ENCODE results near the gene STX18.
"Not testable (repeated sequence)": the region's sequence is repeated elsewhere in the genome, so short reads cannot be mapped to it uniquely, and the experiment has no call there.

Gene STX18

DNA sequence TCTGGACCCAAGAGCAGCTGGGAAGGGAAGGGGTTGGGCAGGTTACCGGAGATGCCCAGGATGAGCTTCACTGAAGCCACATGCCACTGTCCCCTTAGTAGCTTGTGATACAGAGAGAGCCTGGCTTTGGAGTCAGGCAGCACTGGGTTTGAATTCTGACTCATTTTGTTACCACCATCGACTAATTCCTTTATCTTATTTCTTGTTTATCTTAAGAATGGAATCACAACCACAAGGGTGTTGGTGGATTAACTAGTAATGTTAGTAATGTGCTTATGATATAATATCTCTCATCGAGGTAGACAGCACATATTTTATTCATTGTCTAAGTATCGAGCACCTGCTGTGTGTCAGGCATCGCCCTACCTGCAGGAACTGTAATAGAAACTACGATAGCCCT, 17.7 kb upstream of the STX18 start:
- no peak overlapping the region for H3K4me3 ChIP-seq (ENCODE audit: low read length)
- no peak for DNase-seq (ENCODE audit: low read depth, low spot score)

- no peak overlapping the region for H3K4me3 ChIP-seq (ENCODE audit: low read length)
- DNase-seq (ENCODE audit: low read depth, low spot score) = no peak
These were observed 17.0 kb upstream of the STX18 start for GRCh38 chr4:4558881-4559280.

DNA sequence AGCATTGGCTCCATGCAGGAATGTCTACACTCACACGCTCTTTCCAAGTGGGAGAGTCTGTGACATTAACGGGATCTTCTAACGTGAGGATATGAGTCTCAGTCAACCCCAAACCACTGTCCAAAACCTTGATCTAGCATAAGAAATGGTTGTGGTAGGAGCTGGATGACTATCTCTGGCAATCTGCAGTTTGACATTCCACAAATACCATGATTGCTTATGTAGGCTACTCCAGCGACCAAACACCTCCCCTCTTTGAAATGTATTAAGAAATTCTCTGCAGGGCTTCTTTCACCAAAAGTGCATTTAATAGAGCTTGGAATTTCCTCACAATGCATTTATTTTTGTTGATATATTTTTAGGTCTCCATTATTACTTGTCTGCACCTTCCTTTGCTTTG, 14.1 kb upstream of the STX18 start:
- no peak for DNase-seq (ENCODE audit: low read depth, low spot score)
- no peak overlapping the region for H3K4me3 ChIP-seq (ENCODE audit: low read length)

- no peak for DNase-seq (ENCODE audit: low read depth, low spot score)
- H3K4me3 ChIP-seq (ENCODE audit: low read length) = no peak overlapping the region
These were observed 12.4 kb upstream of the STX18 start for GRCh38 chr4:4554234-4554633.

DNA sequence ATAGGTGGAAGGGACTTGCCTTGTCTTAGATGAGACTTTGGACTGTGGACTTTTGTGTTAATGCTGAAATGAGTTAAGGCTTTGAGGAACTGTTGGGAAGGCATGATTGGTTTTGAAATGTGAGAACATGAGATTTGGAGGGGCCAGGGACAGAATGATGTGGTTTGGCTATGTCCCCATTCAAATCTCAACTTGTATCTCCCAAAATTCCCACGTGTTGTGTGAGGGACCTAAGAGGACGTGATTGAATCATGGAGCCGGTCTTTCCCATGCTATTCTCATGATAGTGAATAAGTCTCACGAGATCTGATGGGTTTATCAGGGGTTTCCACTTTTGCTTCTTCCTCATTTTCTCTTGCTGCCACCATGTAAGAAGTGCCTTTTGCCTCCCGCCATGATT, 10.2 kb upstream of the STX18 start:
- DNase-seq (ENCODE audit: low read depth, low spot score); H3K4me3 ChIP-seq (ENCODE audit: low read length): not testable (repeated sequence)

DNA sequence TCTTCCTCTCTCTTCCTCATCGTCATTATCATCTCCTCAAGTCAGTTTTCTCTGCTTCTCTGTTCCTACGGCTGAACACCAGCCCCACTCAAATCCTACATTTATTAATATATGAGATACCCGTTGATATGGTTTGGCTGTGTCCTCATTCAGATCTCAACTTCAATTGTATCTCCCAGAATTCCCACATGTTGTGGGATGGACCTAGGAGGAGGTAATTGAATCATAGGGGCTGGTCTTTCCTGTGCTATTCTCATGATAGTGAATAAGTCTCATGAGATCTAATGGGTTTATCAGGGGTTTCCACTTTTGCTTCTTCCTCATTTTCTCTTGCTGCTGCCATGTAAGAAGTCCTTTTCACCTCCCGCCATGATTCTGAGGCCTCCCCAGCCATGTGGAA, 8.3 kb upstream of the STX18 start:
- H3K4me3 ChIP-seq (ENCODE audit: low read length); DNase-seq (ENCODE audit: low read depth, low spot score): not testable (repeated sequence)

DNA sequence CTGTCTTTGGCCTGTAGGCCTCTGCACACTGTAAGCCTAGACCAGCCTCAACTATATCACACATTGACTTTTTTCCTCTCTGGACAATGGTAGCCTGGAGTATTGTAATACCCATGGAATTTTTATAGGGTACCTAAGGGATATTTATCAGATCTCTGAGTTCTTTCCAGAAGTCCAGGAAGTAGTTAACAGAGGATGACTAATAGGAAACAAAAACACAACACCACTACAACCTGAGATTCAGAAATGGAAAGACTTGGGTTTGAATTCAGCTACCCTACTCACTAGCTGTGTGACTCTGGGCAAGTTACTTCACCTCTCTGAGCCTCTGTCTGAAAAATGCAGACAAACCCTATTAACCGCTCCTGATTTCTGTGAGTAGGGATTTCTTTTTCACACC, 7.7 kb upstream of the STX18 start:
- no peak for DNase-seq (ENCODE audit: low read depth, low spot score)

DNA sequence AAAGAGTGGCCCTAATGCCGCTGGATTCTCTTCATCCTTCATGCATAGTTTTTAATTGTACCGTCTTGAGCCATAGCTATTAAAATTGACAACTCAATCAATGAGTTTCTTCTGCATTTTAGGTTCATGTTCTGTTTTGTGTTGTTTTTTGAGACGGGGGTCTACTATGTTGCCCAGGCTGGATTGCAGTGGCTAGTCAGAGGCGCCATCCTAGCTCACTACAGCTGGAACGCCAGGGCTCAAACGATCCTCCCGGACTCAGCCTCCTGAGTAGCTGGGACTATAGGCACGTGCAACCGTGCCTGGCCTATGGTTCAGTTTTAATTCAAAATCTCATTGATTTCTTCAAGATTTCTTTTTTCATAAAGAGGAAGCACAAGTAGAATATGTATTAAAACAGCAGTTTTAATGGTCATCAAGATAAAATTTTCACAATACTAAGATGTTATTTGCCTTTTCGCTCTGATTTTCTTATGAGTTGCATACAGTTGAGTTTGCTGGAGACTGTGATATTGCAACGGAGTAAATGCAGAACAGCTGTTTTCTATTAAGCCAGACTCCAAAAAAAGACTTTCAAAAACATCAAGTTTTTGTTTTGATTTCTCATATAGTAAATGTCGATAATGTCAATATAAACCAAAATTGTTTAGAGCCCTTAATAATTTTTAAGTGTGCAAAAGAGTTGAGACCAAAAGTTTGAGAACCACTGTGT, 1.1 kb upstream of the STX18 start:
- no peak for DNase-seq (ENCODE audit: low read depth, low spot score)
- peak overlapping the region; percentile 94 for H3K4me3 ChIP-seq (ENCODE audit: low read length)

More for the DNA sequence above, 7.7 kb upstream of the STX18 start:
- H3K4me3 ChIP-seq (ENCODE audit: low read length) = no peak overlapping the region

DNA sequence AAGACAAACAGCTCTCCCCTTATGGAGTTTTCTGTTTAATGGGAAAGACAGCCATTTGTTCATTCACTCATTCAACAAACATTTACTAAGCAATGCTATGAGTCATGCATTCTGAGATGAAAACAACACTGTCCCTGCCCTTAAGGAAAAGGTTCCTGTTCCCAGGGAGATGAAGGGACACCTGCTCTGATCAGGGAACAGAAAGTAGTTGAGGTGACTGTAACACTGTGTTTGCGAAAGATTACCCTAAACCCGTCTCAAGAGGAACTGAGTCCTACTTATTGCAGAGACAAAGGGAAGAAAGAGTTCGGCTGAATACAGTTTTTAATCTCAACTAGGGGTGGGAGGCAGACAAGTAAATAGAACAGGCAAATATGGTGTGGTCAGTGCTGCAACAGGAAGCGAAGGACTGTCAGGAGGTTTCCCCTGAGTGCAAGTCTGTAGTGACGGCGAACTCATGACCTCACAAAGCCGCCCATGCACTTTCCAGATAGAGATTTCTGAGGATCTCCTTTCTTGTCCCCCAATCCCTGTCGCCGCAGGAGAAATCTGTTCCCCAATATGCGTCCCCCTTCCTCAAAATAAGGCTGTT, 712 bp downstream of the STX18 start:
- no peak for DNase-seq (ENCODE audit: low read depth, low spot score)
- H3K4me3 ChIP-seq (ENCODE audit: low read length) = peak overlapping the region; percentile 94

GRCh38 chr4:4539481-4539880, 2.4 kb downstream of the STX18 start:
- H3K4me3 ChIP-seq (ENCODE audit: low read length) = no peak overlapping the region
- DNase-seq (ENCODE audit: low read depth, low spot score) = no peak

DNA sequence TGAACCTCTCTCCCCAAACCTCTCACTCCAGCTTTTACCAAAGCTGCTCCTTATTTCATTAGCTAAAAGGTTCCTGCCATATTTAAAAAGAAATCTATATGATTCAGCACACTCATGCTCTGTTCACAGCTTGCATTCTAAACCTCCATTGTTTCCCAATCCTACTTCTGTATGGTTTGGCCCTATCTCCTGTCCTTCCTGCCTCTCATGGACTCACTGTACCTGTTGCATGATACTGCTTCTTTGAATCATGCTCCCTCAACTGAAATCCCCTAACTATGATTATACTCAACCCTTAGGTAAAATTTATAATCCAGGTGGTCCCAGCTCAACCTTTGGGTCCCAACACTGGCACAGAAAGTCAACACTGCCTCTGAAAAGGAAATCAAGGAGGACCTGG, 6.3 kb downstream of the STX18 start:
- H3K4me3 ChIP-seq (ENCODE audit: low read length) = no peak overlapping the region
- DNase-seq (ENCODE audit: low read depth, low spot score) = no peak

- H3K4me3 ChIP-seq (ENCODE audit: low read length) = no peak overlapping the region
- no peak for DNase-seq (ENCODE audit: low read depth, low spot score)
These were observed 7.2 kb downstream of the STX18 start for GRCh38 chr4:4534515-4535145.

- DNase-seq (ENCODE audit: low read depth, low spot score) = no peak
- H3K4me3 ChIP-seq (ENCODE audit: low read length) = no peak overlapping the region
These were observed 8.2 kb downstream of the STX18 start for GRCh38 chr4:4533461-4534169.

DNA sequence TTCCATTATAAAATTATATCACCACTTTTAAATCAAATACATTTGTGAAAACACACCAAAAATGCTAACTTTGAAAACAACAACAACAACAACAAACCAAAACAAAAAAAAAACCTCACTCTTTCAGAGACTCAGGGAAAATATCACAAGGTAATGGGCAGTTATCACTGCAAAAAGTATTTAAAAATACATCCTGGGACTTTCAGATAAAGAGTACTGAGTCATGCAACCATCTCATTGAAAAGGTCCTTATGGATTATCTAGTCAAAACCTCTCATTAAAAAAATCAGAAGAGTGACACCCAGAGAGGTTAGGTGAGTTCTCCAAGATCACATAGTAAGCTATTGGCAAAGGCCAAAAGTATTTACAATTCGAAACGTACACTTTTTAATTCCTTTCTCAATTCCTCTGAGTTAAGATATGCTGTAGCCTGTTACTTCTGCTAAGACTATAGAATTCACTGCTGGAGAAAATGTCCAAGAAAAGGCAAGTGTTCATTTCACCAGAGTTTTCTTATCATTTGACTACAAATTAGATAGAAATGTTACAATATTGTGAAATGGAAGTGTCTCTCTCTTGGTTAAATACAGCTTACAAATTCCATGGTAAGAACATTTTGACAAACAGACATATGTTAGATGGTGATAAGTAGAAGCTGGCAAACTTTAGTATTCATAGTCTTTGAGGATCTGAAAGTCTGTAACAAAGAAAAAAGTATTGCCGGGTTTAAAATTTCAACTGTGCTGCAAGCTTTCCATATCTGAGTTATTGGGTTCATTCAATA, 9.3 kb downstream of the STX18 start:
- DNase-seq (ENCODE audit: low read depth, low spot score) = no peak
- H3K4me3 ChIP-seq (ENCODE audit: low read length) = no peak overlapping the region

DNA sequence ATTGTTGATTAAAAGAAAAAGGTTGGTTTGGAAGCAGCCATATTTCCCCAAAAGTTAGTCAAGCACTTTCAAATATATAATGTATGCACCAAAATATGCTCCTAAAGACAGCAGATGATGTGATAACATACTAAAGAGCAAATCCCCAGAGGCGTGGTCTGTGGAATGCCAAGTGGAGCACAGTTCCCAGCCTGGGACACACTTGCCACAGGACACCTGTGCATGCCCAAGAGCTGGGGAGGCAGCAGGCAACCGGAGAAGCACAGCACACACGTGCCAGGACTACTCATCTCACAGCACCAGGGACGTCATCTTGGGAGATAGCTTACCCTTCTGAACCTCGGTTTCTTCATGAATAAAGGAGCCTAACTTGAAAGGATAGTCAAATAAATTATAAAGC, 12.5 kb downstream of the STX18 start:
- no peak for DNase-seq (ENCODE audit: low read depth, low spot score)
- no peak overlapping the region for H3K4me3 ChIP-seq (ENCODE audit: low read length)

DNA sequence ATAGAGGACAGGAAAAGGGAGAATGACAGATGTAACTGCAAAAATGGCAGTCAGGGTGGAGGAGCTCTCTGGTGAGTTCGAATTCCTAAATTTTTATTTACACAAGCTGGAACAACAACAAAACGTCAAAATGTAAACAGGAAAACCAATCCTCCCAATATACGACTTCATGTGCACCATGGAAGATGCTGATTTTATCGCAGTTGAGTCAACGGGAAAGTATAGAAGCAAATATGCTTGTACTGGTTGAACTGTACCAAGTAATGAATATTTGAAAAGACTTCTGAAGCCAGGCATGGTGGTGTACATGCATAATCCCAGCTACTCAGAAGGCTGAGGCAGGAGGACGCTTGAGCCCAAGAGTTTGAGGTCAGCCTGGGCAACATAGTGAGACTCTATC, 15.4 kb downstream of the STX18 start:
- no peak for DNase-seq (ENCODE audit: low read depth, low spot score)

GRCh38 chr4:4524364-4524763, 17.5 kb downstream of the STX18 start:
- DNase-seq (ENCODE audit: low read depth, low spot score) = peak; percentile 49
- no peak overlapping the region for H3K4me3 ChIP-seq (ENCODE audit: low read length)

More for the DNA sequence above, 15.4 kb downstream of the STX18 start:
- no peak overlapping the region for H3K4me3 ChIP-seq (ENCODE audit: low read length)

DNA sequence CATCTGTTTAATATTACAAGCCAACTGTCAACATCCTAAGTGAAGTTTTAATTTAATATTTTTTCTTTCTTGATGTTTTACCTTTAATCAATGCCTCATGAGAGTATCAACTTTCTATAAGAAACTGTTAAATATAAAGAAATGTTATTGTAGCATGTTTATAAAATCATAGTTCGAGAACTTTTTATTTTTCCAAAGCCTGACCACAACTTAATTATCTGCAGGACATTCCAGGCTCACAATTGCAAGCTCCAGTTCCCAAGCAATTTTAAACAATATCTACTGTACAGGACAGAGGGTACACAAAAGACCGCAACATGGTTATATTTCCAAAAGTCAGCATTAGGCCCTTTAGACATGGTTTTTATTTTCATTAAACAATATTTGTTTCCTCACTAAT, 20.1 kb downstream of the STX18 start:
- no peak for DNase-seq (ENCODE audit: low read depth, low spot score)
- no peak overlapping the region for H3K4me3 ChIP-seq (ENCODE audit: low read length)

DNA sequence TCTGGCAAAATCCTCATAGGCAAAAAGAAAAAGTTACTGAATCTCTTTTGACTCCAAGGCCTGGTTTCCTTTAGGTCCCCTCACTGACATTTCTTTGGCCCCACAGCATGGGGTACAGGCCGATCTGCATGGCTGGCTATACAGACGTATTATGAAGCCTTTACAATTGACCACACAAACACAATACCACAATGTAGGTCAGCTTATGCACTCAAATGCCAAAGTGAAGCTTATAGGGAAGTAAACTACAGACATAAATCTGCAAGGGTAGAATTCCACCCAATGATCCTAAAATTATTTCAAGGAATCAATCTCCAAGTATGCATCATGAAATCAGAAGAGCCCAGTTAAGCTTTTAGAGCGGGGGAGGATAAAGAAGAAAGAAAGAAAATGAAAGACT, 20.7 kb downstream of the STX18 start:
- DNase-seq (ENCODE audit: low read depth, low spot score) = no peak
- no peak overlapping the region for H3K4me3 ChIP-seq (ENCODE audit: low read length)
